ENCODE measurements around the gene MED1. TPM values are rescaled to one million over a fixed set of nuclear protein-coding genes. Genes with fewer than 3 reads are reported as not detected.
A peak's percentile ranks its signal among the peaks of the same experiment; 100 is the strongest.

Gene MED1, protein sequence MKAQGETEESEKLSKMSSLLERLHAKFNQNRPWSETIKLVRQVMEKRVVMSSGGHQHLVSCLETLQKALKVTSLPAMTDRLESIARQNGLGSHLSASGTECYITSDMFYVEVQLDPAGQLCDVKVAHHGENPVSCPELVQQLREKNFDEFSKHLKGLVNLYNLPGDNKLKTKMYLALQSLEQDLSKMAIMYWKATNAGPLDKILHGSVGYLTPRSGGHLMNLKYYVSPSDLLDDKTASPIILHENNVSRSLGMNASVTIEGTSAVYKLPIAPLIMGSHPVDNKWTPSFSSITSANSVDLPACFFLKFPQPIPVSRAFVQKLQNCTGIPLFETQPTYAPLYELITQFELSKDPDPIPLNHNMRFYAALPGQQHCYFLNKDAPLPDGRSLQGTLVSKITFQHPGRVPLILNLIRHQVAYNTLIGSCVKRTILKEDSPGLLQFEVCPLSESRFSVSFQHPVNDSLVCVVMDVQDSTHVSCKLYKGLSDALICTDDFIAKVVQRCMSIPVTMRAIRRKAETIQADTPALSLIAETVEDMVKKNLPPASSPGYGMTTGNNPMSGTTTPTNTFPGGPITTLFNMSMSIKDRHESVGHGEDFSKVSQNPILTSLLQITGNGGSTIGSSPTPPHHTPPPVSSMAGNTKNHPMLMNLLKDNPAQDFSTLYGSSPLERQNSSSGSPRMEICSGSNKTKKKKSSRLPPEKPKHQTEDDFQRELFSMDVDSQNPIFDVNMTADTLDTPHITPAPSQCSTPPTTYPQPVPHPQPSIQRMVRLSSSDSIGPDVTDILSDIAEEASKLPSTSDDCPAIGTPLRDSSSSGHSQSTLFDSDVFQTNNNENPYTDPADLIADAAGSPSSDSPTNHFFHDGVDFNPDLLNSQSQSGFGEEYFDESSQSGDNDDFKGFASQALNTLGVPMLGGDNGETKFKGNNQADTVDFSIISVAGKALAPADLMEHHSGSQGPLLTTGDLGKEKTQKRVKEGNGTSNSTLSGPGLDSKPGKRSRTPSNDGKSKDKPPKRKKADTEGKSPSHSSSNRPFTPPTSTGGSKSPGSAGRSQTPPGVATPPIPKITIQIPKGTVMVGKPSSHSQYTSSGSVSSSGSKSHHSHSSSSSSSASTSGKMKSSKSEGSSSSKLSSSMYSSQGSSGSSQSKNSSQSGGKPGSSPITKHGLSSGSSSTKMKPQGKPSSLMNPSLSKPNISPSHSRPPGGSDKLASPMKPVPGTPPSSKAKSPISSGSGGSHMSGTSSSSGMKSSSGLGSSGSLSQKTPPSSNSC (N-terminal part only)
- total RNA-seq (2021), result 47.0 to 50.4 TPM (median 47.9 TPM) in 3 replicates
- Bru-seq, nascent RNA, result percentile 84 among the genes with signal in this experiment
- long read RNA-seq, experiment 1, partial matches to known transcripts, result 5 of 70 reads
- long read RNA-seq, experiment 1, other reads (novel, unspliced or antisense), result 61 of 70 reads
- long read RNA-seq, experiment 2, full-length matches to known transcripts, result 4 of 41 reads
- long read RNA-seq, experiment 2, partial matches to known transcripts, result 1 of 41 reads
- long read RNA-seq, experiment 2, other reads (novel, unspliced or antisense), result 36 of 41 reads
- long read RNA-seq, experiment 3, partial matches to known transcripts, result 1 of 2 reads
- long read RNA-seq, experiment 3, other reads (novel, unspliced or antisense), result 1 of 2 reads

GRCh38 chr17:39450847-39451581 is at the start of gene MED1:
Gene MED1 (minus strand): TSS chr17:39451263. CDS start chr17:39451062, 201 bp downstream.
- ChIA-PET CTCF (interaction anchor here (0.6 to 2.1 kb wide), 13 partner anchors 10 to 277 kb away, joined by 3 to 16 read pairs (median 4); partner anchors contain the start of gene CDK12), POLR2A (interaction anchor here (0.7 to 2.1 kb wide), 4 partner anchors 11 to 140 kb away, joined by 3 to 23 read pairs (median 8); partner anchors contain the start of gene CDK12)
- peak; percentile 94 for DNase-seq (ENCODE audit: low spot score)
- Mint-ChIP-seq H3K4me1 (peaks cover 7% of the 10 kb centered on the region), H3K27ac (peak within 1 kb of the TSS; percentile 98), H3K36me3 (peaks cover 22% of the 10 kb centered on the region), H3K27me3 (ENCODE audit: low read depth) (no peaks in the 10 kb centered on the region; the same call in 1 of the 2 replicates), H3K9me3 (no peaks in the 10 kb centered on the region), H3K4me3 (peak within 1 kb of the TSS; percentile 99)
- ATAC-seq, result peak; percentile 98
- TF ChIP-seq JAZF1 (CRISPR knock-in tag; IDR thresholded peaks at IDR 0.05) (no peak), GABPB1 (CRISPR knock-in tag; IDR thresholded peaks at IDR 0.05) (0 out of 2 replicates have a peak, but pooled peaks have one; percentile 10), ZBTB21 (CRISPR knock-in tag; IDR thresholded peaks at IDR 0.05; ENCODE audit: borderline replicate concordance) (no peak), ETV6 (CRISPR knock-in tag; IDR thresholded peaks at IDR 0.05) (peak; percentile 48; the same call in 1 of the 2 replicates), IRF2 (CRISPR knock-in tag; IDR thresholded peaks at IDR 0.05; ENCODE audit: borderline replicate concordance, low read depth) (no peak), RORB (CRISPR knock-in tag; IDR thresholded peaks at IDR 0.05) (no peak), ATF1 (CRISPR knock-in tag; IDR thresholded peaks at IDR 0.05) (no peak), ZNF263 (CRISPR knock-in tag; IDR thresholded peaks at IDR 0.05; ENCODE audit: low read depth) (no peak), NFATC4 (CRISPR knock-in tag; IDR thresholded peaks at IDR 0.05) (no peak), HMGXB4 (CRISPR knock-in tag; IDR thresholded peaks at IDR 0.05) (no peak), ARID4B (CRISPR knock-in tag; IDR thresholded peaks at IDR 0.05; ENCODE audit: borderline replicate concordance) (peak; percentile 50; the same call in 1 of the 2 replicates), ZNF219 (CRISPR knock-in tag; IDR thresholded peaks at IDR 0.05; ENCODE audit: borderline replicate concordance) (no peak), HMGA2 (CRISPR knock-in tag; IDR thresholded peaks at IDR 0.05) (no peak), ZSCAN18 (CRISPR knock-in tag; IDR thresholded peaks at IDR 0.05) (no peak), ZNF425 (CRISPR knock-in tag; conservative IDR thresholded peaks at IDR 0.05) (no peak)
- TF ChIP-seq, protein P1, sequence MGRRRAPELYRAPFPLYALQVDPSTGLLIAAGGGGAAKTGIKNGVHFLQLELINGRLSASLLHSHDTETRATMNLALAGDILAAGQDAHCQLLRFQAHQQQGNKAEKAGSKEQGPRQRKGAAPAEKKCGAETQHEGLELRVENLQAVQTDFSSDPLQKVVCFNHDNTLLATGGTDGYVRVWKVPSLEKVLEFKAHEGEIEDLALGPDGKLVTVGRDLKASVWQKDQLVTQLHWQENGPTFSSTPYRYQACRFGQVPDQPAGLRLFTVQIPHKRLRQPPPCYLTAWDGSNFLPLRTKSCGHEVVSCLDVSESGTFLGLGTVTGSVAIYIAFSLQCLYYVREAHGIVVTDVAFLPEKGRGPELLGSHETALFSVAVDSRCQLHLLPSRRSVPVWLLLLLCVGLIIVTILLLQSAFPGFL (CRISPR knock-in tag; IDR thresholded peaks at IDR 0.05; ENCODE audit: borderline replicate concordance), result no peak
- TF ChIP-seq, protein P2, sequence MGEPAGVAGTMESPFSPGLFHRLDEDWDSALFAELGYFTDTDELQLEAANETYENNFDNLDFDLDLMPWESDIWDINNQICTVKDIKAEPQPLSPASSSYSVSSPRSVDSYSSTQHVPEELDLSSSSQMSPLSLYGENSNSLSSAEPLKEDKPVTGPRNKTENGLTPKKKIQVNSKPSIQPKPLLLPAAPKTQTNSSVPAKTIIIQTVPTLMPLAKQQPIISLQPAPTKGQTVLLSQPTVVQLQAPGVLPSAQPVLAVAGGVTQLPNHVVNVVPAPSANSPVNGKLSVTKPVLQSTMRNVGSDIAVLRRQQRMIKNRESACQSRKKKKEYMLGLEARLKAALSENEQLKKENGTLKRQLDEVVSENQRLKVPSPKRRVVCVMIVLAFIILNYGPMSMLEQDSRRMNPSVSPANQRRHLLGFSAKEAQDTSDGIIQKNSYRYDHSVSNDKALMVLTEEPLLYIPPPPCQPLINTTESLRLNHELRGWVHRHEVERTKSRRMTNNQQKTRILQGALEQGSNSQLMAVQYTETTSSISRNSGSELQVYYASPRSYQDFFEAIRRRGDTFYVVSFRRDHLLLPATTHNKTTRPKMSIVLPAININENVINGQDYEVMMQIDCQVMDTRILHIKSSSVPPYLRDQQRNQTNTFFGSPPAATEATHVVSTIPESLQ (CRISPR knock-in tag; IDR thresholded peaks at IDR 0.05), result no peak
